Amygdala (tissue), 56 donors: Measurements from ENCODE around the gene VPS36.
"Not testable (repeated sequence)": the region's sequence is repeated elsewhere in the genome, so short reads cannot be mapped to it uniquely, and the experiment has no call there.

ENCODE experiments used
- DNase-seq, 56 donors: peaks; one replicate each; lab custom pipeline; 2025; lab: John Stamatoyannopoulos, UW

The VPS36 gene

DNA sequence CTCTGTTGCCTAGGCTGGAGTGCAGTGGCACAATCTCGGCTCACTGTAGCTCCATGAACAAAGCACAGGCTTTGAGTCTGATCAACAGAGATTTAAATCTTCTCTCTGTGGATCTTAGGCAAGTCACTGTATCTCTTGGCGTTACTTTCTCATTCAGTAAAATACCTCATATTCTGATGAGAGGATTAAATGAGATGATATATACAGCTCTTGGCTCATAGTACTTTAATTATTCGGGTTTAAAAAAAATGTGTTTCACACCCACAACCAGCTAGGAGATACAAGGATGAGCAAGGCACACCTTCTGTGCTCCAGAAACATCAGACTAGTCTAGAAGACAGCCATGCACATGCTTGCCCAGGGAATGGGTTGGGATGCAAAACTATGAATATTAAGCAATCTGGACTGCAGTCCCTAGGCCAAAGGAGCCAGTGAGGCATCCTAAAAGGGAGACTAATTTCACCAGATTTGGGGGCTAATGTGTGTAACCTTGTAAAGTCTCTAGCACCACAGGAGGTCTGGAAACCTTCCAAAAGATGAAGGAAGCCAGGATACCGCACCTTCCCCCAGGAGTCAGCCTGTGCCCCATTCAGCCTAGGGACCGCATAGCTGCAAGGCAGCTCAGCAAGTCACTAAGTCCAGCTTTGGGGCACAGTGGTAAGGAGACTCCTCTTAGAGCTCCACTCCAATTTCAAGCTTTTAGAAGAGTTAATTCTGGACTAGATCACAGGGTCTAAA is 2.5 kb downstream of the VPS36 start:
- no peak for DNase-seq

DNA sequence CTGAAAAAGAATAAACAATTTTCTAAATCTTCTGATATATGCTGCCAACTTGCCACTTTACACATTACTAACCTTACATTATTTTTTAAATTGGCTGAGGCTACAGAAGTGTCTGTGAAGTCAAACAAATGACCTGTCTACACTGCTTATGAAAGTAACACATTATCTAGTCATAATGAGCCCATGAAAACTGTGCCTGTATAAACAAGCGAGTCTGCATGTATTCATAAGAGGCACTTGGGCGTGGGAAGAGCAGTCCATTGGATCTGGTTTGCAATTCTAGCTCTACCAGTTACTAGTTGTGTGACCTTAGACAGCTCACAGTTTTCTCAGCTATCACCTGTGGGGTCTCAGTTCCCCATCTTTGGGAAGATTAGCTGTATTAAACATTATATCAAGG is 3.1 kb downstream of the VPS36 start:
- DNase-seq, result no peak

DNA sequence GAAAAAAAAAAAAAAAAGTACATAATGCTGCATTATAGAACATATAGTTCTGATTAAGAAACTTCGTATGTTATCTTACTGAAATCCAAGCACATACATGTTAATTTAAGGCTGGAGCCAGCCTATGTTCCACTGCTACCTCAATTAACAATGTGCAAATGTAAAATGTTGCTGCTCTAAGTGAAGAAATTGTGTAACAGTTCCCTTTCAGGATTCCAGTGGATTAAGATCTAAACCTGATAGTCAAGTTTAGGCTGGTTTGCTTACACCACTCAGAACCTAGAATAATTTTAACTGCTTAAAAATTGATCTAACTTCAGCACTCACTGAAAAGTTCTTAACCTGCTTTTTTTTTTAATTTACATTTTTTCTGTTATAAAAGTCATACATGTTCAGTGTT is 4.2 kb downstream of the VPS36 start:
- no peak for DNase-seq

DNA sequence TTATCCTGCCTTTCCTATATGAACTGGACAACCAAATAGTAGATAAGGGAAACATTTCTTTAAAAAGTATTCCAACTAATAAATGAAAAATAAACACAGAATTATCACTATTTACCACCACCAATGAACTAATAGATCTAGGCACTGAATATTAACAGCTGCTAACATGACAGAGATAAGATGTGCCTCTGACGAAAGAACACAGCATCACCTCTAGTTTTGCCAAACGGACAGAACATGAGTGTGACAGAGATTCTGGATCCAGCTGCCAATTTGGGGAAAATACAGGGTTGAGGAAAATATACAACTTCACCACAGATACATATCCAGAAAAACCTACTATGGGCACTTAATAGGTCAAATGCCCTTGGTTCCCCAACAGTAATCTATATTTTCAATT is 18.0 kb downstream of the VPS36 start:
- no peak for DNase-seq

DNA sequence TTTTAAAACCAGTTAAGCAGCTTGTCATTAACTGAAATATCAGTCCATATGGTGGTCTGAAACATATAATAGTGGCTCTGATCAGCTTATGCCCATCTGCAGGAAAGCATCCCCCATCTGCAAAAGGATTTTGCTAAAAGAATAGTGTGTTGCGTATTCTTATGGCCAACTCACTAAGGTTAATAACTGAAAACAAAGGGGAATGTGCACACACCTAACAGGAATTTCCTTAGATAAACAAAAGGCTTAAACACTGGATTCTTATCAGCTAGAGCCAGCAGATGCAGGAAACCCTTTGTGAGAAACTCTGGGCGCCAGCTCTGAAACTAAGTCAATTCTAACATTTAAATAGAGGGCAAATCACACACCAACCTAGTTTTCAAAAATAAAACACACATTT is 22.1 kb downstream of the VPS36 start:
- DNase-seq, result no peak

DNA sequence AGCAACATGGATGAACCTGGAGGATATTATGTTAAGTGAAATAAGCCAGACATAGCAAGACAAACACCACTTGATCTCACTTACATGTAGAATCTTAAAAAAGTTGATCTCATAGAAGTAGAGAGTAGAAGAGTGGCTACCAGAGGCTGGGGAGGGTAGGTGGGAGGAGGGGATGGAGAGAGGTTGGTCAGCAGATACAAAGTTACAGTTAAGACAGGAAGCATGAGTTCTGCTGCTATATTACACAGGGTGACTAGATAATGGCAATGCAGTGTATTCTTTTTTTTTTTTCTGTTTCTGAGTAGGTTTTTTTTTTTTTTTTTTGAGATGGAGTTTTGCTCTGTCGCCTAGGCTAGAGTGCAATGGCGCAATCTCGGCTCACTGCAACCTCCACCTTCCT is 29.2 kb downstream of the VPS36 start:
- DNase-seq, result no peak

DNA sequence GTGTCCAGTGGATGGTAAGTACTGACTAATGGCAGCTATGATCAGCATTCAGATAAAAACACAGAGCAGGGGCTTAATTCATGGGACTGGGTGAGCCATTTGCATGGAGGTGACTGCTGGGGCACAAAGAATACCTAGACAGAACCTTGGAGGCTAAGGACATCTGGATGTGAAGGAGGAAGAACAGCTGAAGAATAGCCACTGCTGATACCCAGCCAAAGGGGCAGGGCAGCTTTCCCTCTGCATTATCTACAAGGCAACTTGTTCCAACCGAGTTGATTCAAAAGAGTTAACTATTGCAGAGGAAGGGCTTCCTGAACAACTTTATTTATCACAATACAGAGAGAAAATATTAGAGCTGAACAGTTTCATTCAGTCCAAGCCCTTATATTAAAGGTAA is 31.4 kb downstream of the VPS36 start:
- no peak for DNase-seq

DNA sequence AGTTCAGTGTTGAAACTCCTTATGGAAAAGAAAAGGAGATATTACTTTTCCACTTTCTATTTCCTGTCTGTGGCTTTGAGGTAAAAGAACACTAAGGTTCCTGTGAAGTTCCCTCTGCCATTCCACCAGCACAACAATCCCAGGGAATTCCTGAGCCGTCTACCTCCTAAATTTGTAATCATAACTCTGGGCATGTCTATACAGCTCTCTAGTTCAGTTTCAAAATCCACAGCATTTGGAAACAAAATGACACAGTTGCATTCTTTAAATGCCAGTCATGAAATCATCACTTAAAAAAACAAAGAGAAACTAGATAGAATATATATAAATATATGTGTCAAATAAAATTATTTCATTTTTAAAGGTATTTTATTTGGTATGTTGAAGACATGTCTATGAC is 35.5 kb downstream of the VPS36 start:
- no peak for DNase-seq

DNA sequence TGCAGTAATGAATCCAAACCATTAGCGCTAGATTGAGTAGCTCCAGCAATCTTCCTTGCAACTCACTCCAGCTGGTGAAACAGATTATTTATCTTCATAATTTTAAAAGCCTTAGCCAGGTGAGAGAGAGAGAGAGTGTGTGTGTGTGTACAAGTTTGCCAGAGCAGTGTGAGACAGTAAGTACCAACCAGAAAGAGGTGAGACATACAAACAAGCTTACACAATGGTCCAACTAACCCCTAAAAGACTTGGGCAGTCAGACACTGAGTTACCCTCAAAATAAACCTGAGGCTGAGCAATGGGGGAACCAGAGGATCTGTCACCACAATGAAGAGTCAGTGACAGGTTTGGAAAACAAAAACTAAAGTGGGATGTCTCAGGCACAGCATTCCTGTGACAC is 36.4 kb downstream of the VPS36 start:
- DNase-seq, result no peak

DNA sequence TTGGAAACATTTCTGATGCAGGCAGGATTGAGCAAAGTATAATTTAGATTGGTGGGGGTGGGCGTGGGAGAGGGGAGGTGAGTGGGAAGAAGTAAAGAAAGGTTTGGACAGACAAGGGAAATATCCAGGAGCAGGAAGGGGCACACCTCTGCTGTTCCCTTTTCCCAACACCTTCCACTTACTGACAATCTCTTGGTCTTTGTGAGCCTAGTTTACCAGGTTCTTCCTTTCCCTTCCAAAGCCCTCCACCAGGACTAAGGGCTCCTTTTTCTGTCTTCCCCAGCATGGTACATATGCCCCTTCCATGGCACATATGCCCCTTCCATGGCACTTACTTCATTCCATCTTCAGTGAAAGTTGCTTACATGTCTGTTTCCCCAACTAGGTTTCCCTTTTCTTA is 38.3 kb downstream of the VPS36 start:
- DNase-seq, result no peak

DNA sequence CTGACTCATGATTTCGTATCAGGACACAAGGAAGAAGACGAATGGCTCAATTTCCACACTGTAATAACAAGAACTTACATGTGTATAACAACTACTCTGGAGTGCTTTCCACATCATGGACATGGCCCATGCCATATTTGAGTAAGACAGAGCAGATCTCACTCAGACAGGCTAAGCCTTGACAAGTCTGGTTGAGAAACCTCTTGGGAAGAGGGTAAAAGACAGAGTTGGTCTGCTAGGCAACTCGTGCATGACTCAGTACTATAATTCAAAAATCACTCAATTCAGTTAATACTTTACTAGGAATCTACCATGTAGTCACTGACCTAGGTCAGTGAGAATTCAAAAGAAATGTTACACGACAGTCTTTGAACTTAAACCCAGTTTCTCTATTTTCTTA is 38.8 kb downstream of the VPS36 start:
- no peak for DNase-seq

DNA sequence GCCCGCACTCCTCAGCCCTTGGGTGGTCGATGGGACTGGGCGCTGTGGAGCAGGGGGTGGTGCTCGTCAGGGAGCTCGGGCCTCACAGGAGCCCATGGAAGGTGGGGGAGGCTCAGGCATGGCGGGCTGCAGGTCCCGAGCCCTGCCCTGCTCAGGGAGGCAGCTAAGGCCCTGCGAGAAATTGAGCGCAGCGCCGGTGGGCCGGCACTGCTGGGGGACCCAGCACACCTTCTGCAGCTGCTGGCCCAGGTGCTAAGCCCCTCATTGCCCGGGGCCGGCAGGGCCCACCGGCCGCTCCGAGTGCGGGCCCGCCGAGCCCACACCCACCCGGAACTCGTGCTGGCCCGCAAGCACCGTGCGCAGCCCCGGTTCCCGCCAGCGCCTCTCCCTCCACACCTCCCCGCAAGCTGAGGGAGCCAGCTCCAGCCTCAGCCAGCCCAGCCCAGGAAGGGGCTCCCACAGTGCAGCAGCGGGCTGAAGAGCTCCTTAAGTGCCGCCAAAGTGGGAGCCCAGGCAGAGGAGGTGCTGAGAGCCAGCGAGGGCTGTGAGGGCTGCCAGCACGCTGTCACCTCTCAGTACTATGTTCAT is 42.3 kb downstream of the VPS36 start:
- DNase-seq, result not testable (repeated sequence)

DNA sequence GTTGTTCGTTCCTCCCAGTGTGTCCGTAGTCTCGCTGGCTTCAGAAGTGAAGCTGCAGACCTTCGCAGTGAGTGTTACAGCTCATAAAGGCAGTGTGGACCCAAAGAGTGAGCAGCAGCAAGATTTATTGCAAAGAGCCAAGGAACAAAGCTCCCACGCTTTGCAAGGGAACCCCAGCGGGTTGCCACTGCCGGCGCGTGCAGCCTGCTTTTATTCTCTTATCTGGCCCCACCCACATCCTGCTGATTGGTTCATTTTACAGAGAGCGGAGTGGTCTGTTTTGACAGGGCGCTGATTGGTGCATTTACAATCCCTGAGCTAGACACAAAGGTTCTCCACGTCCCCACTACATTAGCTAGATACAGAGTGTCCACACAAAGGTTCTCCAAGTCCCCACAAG is 43.0 kb downstream of the VPS36 start:
- DNase-seq, result not testable (repeated sequence)

DNA sequence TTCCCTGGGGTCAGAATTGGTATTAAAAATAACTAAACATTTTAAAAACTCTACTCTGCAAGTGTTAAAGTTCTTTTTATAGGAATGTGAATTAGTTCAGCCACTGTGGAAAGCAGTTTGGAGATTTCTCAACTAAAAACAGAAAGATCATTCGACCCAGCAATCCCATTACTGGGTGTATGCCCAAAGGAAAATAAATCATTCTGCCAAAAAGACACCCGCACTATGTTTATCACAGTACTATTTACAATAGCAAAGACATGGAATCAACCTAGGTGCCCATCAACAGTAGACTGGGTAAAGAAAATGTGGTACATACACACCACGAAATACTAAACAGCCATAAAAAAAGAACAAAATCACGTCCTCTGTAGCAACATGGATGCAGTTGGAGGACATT is 43.8 kb downstream of the VPS36 start:
- DNase-seq, result no peak

DNA sequence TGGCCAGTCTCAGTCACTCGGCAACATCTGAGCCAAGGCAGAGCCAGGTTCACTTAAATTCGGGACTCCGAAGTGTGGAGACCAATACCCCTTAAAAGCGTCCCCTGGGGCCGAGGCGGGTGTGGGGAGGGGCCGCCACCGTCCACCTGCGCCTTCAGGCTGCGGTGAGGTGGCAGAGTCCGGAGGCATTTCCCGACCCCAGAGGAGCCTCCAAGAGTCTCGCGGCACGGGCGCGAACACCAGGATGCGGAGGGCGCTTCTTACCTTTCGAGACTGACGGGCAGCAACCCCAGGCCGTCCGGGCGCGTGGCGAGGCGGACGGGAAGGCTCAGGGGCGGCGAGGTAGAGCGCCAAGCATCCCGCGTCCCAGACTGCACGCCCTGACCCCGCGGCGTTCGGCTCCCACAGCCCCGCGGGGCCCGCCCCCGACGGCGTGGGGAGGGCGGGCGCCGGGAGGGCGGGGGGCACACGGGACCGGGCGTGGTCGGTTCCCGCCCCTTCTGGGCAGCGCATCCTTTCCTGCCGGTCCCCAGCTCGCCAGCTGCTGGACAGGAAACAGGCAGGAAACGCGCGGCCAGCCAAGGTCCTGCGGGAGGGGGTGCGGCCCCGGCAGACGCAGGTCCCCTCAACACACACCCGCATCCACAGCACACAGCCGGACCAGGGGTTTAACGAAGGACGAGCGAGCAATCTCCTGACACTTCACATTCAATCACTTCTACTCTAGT is 44.5 kb downstream of the VPS36 start, which contains the start of gene THSD1:
THSD1 (minus strand) TSS at position 406 of the 728 bp plus-strand sequence. CDS start 3,572 bp downstream, outside the sequence.
- peak in 15 of 56 donors; percentile 17 to 49 (median 33) for DNase-seq

DNA sequence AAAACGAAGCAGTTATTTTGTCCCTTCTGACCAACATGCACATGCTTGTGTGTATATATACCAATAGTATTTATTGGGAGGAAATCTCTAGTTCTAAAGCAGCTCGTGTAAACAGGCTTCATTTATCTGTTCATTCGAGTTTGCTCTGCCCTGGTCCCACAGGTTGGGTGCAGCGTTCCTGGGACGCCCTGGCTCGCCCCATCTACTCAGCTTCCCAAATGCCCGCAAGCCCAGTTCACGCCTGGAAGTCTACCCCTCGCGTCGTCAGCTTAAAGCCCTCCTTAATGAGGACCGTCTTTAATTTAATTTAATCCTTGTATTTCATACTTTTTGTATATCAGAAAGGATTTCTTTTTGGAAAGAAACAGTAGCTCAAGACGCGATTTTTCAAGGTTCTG is 45.1 kb downstream of the VPS36 start:
- DNase-seq, result no peak

DNA sequence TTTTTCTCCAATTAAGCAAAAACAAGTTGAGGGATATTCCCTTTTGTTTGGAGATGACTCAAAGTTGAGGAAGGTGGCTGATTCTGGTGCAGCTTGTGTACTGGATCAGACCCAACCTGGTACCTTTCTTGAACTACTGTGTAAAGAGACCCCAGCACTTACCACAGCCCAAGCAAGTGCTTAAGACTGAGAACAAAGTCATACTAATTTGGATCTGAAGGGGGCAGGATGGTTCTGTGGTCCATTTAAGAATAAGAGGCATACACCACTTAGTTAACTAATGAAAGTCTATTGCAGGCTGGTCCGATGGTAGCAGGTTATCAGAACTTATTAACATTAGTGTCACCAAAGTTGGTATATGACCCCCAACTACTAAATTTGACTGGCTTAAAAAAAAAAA is 50.7 kb downstream of the VPS36 start:
- no peak for DNase-seq

DNA sequence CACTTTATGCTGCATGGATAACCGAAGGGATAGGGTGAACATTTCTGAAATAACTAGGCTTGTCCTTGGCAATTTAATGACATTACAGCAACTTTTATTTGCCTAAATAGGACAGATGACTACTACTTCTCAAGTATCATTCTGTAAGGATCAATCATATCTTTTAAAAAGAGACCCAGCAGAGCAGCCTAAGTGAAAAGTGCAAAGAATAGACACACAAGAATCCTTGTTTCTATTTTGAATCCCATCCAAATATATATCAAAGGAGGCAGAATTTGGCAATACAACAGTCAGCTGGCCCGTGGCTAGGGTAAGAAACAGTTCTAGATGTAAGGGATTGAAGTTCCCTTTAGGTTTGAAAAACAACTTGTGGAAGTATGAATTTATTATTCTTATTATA is 51.4 kb downstream of the VPS36 start:
- DNase-seq, result no peak

DNA sequence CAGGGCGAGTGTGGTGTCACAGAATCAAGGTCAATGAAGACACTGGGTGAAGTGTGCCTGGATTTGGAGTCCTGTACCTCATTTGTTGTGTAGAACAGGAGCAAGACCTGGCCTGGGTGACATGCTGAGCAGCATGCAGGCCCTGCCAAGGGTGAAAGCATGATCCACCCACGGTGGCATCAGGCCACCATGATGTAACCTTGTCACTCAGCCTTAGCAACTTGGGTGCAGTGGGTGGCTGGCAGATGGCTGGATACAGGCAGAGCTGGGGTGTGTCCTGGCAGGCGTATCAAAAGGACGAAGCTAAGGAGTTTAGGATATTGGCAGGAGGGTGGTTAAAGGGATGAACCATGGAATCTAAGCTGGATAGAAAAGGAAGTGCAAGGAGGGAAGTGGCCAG is 54.7 kb downstream of the VPS36 start:
- DNase-seq, result peak in 1 of 56 donors; percentile 18

DNA sequence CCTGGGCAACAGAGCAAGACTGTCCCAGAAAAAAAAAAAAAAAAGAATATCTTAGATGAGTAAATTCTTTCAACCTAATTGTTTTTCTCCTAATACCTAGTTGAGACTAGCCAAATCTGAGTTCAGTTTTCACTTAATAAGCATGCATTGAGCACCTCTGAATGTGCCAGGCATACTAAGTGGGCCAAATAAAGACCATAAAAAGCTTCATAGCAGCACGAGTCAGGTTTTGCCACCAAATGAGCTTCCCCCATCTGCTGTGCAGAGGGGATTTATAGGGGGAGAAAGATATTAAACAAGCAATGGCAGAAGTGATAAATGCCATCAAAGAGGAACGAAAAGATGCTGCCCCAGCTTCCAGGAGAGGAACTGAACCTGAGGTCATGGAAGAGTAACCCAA is 55.8 kb downstream of the VPS36 start:
- DNase-seq, result no peak

DNA sequence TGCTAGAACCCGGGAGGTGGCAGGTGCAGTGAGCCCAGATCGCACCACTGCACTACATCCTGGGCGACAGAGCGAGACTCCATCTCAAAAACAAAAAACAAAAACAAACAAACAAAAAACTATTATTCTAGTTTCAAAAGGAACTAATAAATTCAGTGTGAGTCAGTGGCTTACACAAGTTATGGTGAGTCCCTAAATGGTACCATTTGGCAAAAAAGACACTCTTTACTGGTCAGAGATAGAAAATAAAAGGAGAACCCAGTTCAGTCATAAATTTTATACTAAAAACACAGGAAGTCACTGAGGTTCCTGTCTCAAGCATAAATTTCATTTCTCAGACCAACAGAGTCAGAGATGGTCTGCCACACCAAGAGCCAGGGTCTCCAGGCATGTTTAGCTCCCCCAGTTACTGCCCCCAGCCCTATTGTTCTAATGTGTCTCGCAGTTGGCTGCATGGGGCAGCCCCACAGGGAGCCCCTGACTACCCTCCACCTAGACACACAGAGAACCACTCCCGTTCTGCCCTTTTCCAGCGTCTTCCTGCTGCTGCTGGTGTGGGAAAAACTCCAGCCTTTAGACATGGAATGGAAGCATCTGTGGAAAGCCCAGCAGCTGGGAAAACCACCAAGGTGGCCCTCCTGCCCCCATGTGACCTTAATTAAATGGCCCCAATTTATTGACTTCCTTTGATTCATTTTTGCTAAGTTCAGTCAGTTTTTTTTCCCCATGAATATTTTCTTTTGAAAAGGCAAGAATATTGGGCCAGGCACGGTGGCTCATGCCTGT is 56.7 kb downstream of the VPS36 start:
- no peak for DNase-seq
